ENCODE data around the gene MSH2.
"Not testable (repeated sequence)": the region's sequence is repeated elsewhere in the genome, so short reads cannot be mapped to it uniquely, and the experiment has no call there.

Gene MSH2

GRCh38 chr2:47402805-47403608 lies at the start of gene MSH2:
TSS of gene MSH2 (plus strand) at chr2:47403156. CDS start at chr2:47403192, 36 bp downstream.
- DNase-seq, result peak; percentile 91

DNA sequence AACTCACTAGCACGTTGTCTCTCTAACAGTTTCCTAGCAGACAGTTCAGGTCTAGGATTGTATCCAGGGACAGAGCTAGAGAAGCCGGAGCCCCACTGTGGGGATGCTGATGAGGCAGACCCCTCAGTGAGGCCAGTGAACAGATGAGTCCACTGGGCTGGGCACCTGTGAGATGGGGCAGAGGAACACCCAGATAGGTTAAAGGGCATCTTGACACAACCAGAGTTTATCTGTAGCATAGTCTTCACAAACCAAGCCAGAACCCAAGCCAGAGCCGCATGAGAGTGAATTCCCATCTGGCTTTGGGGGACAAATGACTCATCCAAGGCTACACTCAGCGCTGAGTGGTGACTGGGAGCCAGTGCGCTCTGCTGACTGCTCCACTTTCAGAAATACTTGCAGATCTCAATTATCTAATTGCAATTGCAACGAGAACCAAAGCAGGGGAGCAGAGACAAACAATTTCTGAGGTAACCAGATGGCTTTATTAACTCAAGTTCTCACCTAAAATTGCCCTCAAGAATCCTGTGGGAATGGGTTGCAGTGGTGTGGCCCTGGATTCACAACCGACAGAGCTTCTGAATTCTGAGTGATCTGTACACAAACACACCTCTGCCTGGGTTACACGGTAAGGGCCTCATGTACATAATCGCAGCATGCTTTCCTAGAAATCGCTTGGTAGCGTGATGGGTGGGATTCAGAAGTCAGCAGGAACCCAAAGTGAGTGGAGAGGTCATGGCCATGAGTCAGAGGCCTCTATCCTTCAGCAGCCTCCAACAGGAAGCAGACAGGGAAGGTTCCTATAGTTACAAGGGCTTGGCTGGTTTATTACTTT lies 48.7 kb upstream of the MSH2 start:
- no peak for DNase-seq

GRCh38 chr2:47354848-47355204 lies 48.1 kb upstream of the MSH2 start:
- DNase-seq, result no peak

DNA sequence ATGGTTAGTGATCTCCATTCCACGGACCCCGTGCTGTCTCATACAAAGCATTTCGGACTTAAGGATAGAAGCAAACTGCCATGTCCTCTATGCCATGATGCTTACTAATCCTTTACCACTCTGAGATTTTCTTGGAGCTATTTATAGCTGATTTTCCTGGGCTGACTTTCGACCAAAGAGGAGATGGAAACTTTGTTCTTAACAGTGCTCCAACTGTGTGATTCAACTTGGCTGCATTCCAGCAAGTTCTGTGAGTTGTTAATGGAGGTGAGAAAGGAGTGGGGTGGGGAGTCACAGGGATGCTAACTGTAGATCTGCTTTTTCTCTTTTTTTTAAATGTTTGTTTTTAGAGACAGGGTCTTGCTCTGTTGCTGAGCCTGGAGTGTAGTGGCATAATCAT lies 45.5 kb upstream of the MSH2 start:
- no peak for DNase-seq

DNA sequence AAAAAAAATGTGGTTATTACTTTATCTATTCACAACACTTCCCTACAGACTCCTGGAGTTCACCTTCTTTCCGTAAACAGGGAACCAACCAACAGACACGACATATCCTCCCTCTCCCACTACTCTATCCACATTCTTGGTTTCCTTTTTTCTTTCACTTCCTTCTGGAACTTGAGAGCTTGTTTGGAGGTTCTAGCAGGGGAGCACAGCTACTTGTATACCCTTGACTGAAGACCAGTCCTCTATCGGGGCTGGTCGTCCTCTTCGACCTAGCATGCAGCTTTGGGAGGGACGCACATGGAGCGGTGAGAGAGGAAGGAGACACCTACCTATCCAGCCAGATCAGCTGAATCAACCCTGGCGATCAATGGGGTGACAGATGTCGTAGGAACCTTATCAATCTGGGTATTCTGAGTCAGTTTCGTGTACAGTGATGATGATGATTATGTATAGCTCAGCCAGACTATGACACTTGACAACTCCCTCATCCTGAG lies 43.5 kb upstream of the MSH2 start:
- no peak for DNase-seq

- no peak for DNase-seq
These were observed 42.7 kb upstream of the MSH2 start for GRCh38 chr2:47360283-47360682.

DNA sequence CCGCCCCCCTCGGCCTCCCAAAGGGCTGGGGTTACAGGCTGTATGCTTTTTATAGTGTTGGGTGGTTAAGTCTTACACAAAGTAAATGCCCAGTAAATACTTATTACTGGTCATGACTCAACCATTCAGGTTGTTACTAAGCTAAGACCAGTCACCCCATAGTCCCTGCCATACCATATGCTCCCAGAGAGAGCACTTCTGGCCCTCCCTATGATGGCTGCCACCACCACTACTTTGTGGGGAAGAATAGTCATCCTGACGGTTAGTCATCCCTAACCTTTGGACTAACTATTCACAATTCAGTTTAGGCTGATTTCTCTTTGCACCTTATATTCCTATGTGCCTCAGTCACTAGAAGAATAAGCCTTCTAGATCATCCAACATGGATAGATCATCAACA lies 42.0 kb upstream of the MSH2 start:
- DNase-seq, result no peak

- not testable (repeated sequence) for DNase-seq
These were observed 41.3 kb upstream of the MSH2 start for GRCh38 chr2:47361505-47362229.

DNA sequence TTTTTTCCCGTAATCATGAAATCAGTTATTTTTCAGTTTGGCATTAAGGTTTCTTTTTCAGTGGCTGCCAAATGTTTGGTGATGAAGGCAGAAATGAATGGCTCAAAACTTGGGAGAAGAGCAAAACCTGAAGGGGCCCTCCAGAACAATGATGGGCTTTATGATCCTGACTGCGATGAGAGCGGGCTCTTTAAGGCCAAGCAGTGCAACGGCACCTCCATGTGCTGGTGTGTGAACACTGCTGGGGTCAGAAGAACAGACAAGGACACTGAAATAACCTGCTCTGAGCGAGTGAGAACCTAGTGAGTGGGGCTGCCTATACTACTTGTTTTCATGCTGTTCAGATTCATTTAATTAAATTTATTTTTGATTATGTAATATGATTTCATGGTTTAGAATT lies 29.2 kb upstream of the MSH2 start:
- no peak for DNase-seq

GRCh38 chr2:47375307-47375706 lies 27.6 kb upstream of the MSH2 start:
- no peak for DNase-seq

DNA sequence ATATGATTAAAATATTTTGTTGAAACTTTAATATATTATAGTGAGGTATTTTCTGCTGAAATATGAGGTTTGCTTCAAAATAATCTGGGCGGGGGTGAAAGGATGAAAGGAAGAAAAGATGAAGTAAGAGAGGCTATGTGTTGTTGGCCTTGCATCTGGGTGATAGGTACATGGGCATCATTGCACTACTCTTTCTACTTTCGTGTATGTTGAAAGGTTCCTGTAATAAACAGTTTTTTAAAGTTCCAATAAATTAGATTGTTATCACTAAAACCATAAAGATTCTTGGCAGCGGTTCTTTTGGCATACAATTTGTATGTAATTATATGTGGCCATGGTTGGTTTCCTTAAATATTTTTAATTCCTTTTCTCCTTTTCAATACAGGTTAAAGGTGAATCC lies 23.6 kb upstream of the MSH2 start:
- no peak for DNase-seq

- DNase-seq, result no peak
These were observed 21.5 kb upstream of the MSH2 start for GRCh38 chr2:47381408-47381807.

- no peak for DNase-seq
These were observed 16.4 kb upstream of the MSH2 start for GRCh38 chr2:47386551-47386950.

DNA sequence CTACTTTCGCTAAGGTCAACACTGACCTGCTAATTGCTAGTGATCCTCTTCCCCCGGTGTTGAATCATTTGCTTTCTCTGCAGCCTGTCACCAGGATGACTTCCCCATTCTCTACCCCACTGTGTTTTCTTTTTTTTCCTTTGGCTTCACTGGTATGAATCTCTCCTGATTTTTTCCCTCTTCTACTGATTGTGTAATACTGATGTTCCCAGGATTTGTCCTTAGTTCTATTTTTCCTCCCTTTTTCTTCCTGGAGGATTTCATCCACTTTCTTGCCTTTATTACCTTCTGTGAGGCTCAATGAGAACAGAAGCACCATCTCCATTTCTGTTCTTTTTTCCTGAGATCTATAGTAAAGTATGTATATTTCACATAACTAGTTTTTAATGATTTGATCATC lies 14.1 kb upstream of the MSH2 start:
- no peak for DNase-seq

DNA sequence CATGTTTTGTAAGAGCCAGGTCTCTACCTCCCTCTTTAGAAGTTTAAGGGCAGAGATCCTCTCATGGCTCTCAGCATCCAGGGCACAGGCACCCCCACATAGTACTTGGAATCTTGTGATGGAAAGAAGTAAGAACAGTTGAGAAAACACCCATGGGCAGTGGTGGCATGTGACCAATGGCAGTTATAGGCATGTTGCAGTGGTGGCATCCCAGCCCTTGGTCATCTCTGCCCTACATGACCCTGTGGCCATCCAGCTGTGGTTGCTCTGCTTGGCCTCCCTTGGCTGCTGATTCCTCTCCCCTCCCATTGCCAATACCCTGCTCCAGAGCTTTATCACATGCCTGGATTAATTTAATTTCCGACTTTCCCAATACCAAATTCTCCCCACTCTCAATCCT lies 13.3 kb upstream of the MSH2 start:
- DNase-seq, result no peak

DNA sequence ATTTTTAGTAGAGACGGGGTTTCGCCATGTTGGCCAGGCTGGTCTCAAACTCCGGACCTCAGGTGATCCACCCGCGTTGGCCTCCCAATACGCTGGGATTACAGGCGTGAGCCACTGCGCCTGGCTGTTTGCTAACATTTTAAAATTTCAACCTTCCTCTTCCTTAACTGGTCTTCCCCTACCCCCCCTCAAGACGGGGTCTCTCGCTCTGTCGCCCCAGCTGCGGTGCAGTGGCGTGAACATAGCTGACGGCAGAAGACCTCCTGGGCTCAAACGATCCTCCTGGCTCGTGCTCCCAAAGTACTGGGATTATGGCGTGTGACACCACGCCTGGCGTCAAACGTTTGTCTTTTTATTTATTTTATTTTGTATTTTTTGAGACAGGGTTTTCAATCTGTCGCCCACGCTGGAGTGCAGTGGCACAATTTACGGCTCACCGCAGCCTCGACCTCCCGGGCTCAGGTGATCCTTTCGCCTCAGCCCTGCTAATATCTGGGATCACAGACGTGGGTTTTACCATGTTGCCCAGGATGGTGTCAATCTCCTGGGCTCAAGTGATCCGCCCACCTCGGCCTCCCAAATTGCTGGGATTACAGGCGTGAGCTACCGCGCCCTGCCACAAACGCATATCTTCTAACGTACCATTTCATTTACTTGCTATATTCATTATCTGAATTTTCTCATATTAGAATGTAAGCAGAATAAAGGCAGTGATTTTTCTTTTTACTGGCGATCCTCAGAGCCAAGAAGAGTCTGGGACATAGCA lies 984 bp upstream of the MSH2 start:
- DNase-seq, result no peak

- no peak for DNase-seq
These were observed 476 bp upstream of the MSH2 start for GRCh38 chr2:47402555-47402804.

DNA sequence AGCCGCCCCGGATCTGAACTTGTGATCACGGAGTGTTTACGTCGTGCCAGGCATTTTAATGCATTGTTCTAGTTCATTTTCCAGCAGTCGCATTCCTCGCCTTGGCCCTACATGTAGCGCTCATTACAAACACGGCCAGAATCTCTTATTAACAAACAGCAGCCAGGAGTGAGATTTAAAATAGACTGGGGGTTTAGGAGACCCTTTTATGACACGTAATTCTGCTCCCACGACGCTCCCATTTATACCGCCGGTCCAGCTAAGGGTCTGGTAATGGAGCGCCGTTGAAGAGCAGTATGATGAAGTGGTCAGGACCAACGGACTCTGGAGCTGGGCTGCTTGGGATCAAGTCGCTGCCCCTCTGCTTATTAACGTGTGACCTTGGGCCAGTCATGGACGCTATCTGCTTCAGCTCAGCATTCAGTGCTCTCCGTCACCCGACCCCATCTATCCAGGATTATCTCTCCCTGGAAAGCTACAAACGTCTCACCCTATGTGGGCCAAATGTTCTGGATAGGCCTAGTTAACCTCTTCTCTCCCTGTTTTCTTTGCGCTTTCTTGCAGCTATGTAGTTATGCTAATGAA lies 745 bp downstream of the MSH2 start:
- no peak for DNase-seq

DNA sequence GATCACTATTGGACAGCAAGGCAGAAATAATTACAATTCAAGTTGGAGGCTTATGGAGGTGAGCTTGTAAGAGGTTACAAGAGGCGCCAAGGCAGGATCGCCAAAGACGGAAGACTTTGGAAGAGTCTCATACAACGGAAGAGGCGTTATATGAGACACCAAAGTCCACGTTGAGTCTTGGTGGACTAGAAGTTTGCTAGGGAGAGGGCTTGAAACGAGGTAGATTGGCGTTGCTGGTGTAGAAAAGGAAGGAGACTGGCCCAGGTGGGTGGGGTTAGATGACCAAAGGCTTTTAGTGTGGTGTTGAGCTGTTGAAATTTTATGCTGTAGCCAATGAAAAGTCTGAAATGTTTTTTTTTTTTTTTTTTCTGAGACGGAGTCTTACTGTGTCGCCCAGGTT lies 1.4 kb downstream of the MSH2 start:
- DNase-seq, result no peak

- DNase-seq, result no peak
These were observed 2.8 kb downstream of the MSH2 start for GRCh38 chr2:47405757-47406156.

DNA sequence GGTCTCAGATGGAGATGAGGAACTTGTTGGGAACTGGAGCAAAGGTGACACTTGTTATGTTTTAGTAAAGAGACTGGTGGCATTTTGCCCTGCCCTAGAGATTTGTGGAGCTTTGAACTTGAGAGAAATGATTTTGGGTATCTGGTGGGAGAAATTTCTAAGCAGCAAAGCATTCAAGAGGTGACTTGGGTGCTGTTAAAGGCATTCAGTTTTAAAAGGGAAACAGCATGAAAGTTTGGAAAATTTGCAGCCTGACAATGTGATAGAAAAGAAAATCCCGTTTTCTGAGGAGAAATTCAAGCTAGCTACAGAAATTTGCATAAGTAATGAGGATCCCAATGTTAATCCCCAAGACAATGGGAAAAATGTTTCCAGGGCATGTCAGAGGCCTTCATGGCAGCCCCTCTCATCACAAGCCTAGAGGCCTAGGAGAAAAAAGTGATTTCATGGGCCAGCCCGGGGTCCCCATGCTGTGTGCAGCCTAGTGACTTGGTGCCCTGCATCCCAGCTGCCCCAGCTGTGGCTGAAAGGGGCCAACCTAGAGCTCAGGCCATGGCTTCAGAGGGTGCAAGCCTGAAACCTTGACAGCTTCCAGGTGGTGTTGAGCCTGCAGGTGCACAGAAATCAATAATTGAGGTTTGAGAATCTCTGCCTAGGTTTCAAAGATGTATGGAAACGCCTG lies 3.8 kb downstream of the MSH2 start:
- not testable (repeated sequence) for DNase-seq

GRCh38 chr2:47407976-47408375 lies 5.0 kb downstream of the MSH2 start:
- not testable (repeated sequence) for DNase-seq

Measured in CD4-positive, alpha-beta T cell treated with Interleukin-21 for 1 hour (primary cell).